ENCODE data around the gene RBMXL3. TPM values are rescaled to one million over a fixed set of nuclear protein-coding genes. Genes with fewer than 3 reads are reported as not detected.
A peak's percentile ranks its signal among the peaks of the same experiment; 100 is the strongest.

Gene RBMXL3
- total RNA-seq, 1 donor from 2014 or later, result not detected

GRCh38 chrX:115232933-115233496 is 43.8 kb downstream of the RBMXL3 start:
- FAIRE-seq (no peak), DNase-seq (ENCODE audit: low spot score in 2 of 2) (no peak)

GRCh38 chrX:115233497-115234455 is 44.6 kb downstream of the RBMXL3 start, which contains the start of gene LRCH2:
LRCH2 (minus strand) TSS chrX:115234096; CDS start chrX:115234041, 55 bp downstream.
- FAIRE-seq, result no peak
- peak; percentile 40 to 56 for DNase-seq (ENCODE audit: low spot score in 2 of 2)

DNA sequence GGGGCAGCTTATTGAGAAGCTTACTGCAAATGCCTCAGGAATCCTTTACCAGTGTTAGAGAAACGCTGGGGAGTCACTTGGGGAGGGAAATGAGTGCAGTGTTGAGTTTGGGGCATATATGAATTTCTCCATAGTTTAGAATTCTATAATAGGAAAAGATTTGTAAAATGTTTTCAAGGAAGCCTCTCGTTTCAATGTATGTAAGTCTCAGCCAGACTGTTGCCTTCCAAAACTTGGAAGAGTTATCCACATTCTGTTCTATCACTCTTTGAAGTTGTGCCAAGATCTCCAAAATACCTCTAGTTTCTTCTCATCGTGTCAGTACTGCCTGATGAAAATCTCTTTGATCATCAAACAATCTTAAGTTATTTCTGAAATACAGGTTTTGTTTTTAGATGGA is 45.3 kb downstream of the RBMXL3 start:
- FAIRE-seq, result no peak

GRCh38 chrX:115236560-115236959 is 47.4 kb downstream of the RBMXL3 start:
- DNase-seq (ENCODE audit: low spot score in 2 of 2), result no peak

More for the DNA sequence above, 45.3 kb downstream of the RBMXL3 start:
- no peak for DNase-seq (ENCODE audit: low spot score in 2 of 2)

GRCh38 chrX:115237056-115237455 is 47.8 kb downstream of the RBMXL3 start:
- FAIRE-seq, result no peak
- no peak for DNase-seq (ENCODE audit: low spot score in 2 of 2)

More at GRCh38 chrX:115236560-115236959, 47.4 kb downstream of the RBMXL3 start:
- no peak for FAIRE-seq

Other genes with a start within 250 kb of the RBMXL3 start
- gene IL13RA2, start 171.8 kb upstream of the RBMXL3 start, total RNA-seq, result 4.9 TPM
- gene LRCH2, start 44.7 kb downstream of the RBMXL3 start, total RNA-seq, result 57.1 TPM
- not detected for gene LUZP4, start 100.3 kb downstream of the RBMXL3 start, total RNA-seq